ENCODE measurements around the gene GPR42.

- TF ChIP-seq CTCF (IDR thresholded peaks at IDR 0.05) (no peak), ZFX (IDR thresholded peaks at IDR 0.05; ENCODE audit: borderline replicate concordance) (no peak)
Observed at GRCh38 chr19:35336166-35336955, 34.5 kb upstream of the GPR42 start.
